HEK293T (cell line): Measurements from ENCODE around the gene DRD2.

ENCODE experiments used
- CTCF ChIA-PET: fragments of 350-600 bp; formaldehyde crosslinking; extraction: SDS; loops from one replicate; lab custom pipeline; 2021; ENCODE audit warnings: antibody characterized with exemption, inconsistent platforms; lab: Yijun Ruan, JAX
- POLR2A ChIA-PET: fragments of 350-600 bp; formaldehyde crosslinking; extraction: SDS; loops from one replicate; lab custom pipeline; 2020; ENCODE audit warnings: antibody characterized with exemption, inconsistent platforms; lab: Yijun Ruan, JAX
- DNase-seq: peaks from one replicate; pipeline ENCODE4 v3.0.0; 2012; ENCODE audit warnings: mixed read lengths; ENCODE audit errors: extremely low spot score
- ARNT ChIP-seq: fragments of 450-650 bp; IDR thresholded peaks from 2 replicates; pipeline ENCODE4 v1.6.1; 2017; ENCODE audit warnings: mild to moderate bottlenecking
- BHLHE40 ChIP-seq: fragments of 450-650 bp; IDR thresholded peaks from 2 replicates; pipeline ENCODE4 v1.6.1; 2016; ENCODE audit warnings: mild to moderate bottlenecking, moderate library complexity, borderline replicate concordance
- CTBP1 ChIP-seq: fragments of 450-650 bp; IDR thresholded peaks from 2 replicates; pipeline ENCODE4 v1.6.1; 2016; ENCODE audit warnings: borderline replicate concordance
- ELF4 ChIP-seq: fragments of 450-650 bp; IDR thresholded peaks from 2 replicates; pipeline ENCODE4 v1.6.1; 2017; ENCODE audit warnings: antibody characterized with exemption
- FOXA1 ChIP-seq: fragments of 450-650 bp; IDR thresholded peaks from 2 replicates; pipeline ENCODE4 v1.6.1; 2016; ENCODE audit warnings: mild to moderate bottlenecking
- FOXK2 ChIP-seq: fragments of 450-650 bp; IDR thresholded peaks from 2 replicates; pipeline ENCODE4 v1.6.1; 2016; ENCODE audit warnings: mild to moderate bottlenecking
- FOXM1 ChIP-seq: fragments of 450-650 bp; IDR thresholded peaks from 2 replicates; pipeline ENCODE4 v1.6.1; 2017; ENCODE audit warnings: mild to moderate bottlenecking, borderline replicate concordance
- HDGF ChIP-seq: fragments of 450-650 bp; IDR thresholded peaks from 2 replicates; pipeline ENCODE4 v1.6.1; 2017; ENCODE audit warnings: antibody characterized with exemption, borderline replicate concordance
- L3MBTL2 ChIP-seq: fragments of 450-650 bp; conservative IDR thresholded peaks from 2 replicates; pipeline ENCODE4 v1.6.1; 2016; ENCODE audit warnings: mild to moderate bottlenecking
- LEF1 ChIP-seq: fragments of 450-650 bp; IDR thresholded peaks from 2 replicates; pipeline ENCODE4 v1.6.1; 2017; ENCODE audit warnings: mild to moderate bottlenecking, borderline replicate concordance
- NFRKB ChIP-seq: fragments of 450-650 bp; IDR thresholded peaks from 2 replicates; pipeline ENCODE4 v1.6.1; 2016; ENCODE audit warnings: mild to moderate bottlenecking, moderate library complexity
- PKNOX1 ChIP-seq: fragments of 450-650 bp; IDR thresholded peaks from 2 replicates; pipeline ENCODE4 v1.6.1; 2016
- SP1 ChIP-seq: fragments of 450-650 bp; IDR thresholded peaks from 2 replicates; pipeline ENCODE4 v1.6.1; 2017
- SUZ12 ChIP-seq: fragments of 450-650 bp; IDR thresholded peaks from 2 replicates; pipeline ENCODE4 v1.6.1; 2016; ENCODE audit warnings: mild to moderate bottlenecking
- TARDBP ChIP-seq: fragments of 450-650 bp; IDR thresholded peaks from 2 replicates; pipeline ENCODE4 v1.6.1; 2016
- ZNF384 ChIP-seq: fragments of 450-650 bp; IDR thresholded peaks from 2 replicates; pipeline ENCODE4 v1.6.1; 2016

Gene DRD2

GRCh38 chr11:113382121-113382520 lies 93.1 kb downstream of the DRD2 start:
- ChIA-PET CTCF (interaction anchor here (0.6 kb wide), 1 partner anchor 432 kb away, joined by 4 read pairs; no protein-coding TSS in a partner anchor), POLR2A (no interaction called here)
- TF ChIP-seq L3MBTL2 (no peak), NFRKB (no peak), TARDBP (no peak), LEF1 (no peak), BHLHE40 (no peak), SP1 (no peak), FOXA1 (no peak), SUZ12 (no peak), ELF4 (no peak), FOXK2 (no peak), CTBP1 (no peak), FOXM1 (no peak), PKNOX1 (no peak), ARNT (no peak), ZNF384 (no peak), HDGF (no peak)
- DNase-seq = no peak

GRCh38 chr11:113378692-113379091 lies 96.5 kb downstream of the DRD2 start:
- no peak for DNase-seq
- POLR2A ChIA-PET = no interaction called here

GRCh38 chr11:113377681-113378412 lies 97.4 kb downstream of the DRD2 start:
- POLR2A ChIA-PET = no interaction called here

More at GRCh38 chr11:113378692-113379091, 96.5 kb downstream of the DRD2 start:
- CTCF ChIA-PET = no interaction called here
- no peak for TF ChIP-seq BHLHE40
- no peak for TF ChIP-seq SUZ12
- no peak for TF ChIP-seq SP1
- TF ChIP-seq TARDBP = no peak

GRCh38 chr11:113376156-113376555 lies 99.0 kb downstream of the DRD2 start:
- no peak for DNase-seq
- ChIA-PET CTCF (interaction anchor here (0.6 kb wide), 1 partner anchor 165 kb away, joined by 3 read pairs; no protein-coding TSS in a partner anchor), POLR2A (no interaction called here)
- no peak for TF ChIP-seq SUZ12
- no peak for TF ChIP-seq NFRKB

More at GRCh38 chr11:113377681-113378412, 97.4 kb downstream of the DRD2 start:
- DNase-seq = no peak
- TF ChIP-seq FOXK2 (no peak), CTBP1 (no peak), FOXM1 (no peak), BHLHE40 (no peak), ZNF384 (no peak), ARNT (no peak)
- CTCF ChIA-PET = no interaction called here

GRCh38 chr11:113375402-113375801 lies 99.8 kb downstream of the DRD2 start:
- CTCF ChIA-PET = no interaction called here

GRCh38 chr11:113373981-113374560 lies 101.1 kb downstream of the DRD2 start:
- CTCF ChIA-PET = interaction anchor here (0.8 kb wide), 1 partner anchor 57 kb away, joined by 3 read pairs; no protein-coding TSS in a partner anchor
- no peak for DNase-seq
- POLR2A ChIA-PET = no interaction called here
- TF ChIP-seq FOXM1 (no peak), ELF4 (no peak), FOXA1 (no peak), SP1 (no peak), LEF1 (no peak), PKNOX1 (no peak), BHLHE40 (no peak), ARNT (no peak), ZNF384 (no peak), FOXK2 (no peak), TARDBP (no peak), NFRKB (no peak), CTBP1 (no peak), L3MBTL2 (no peak)

More at GRCh38 chr11:113375402-113375801, 99.8 kb downstream of the DRD2 start:
- POLR2A ChIA-PET = no interaction called here
- DNase-seq = no peak
- no peak for TF ChIP-seq LEF1
- no peak for TF ChIP-seq ZNF384
- no peak for TF ChIP-seq FOXK2

- TF ChIP-seq SUZ12 (no peak), SP1 (no peak), BHLHE40 (no peak), FOXK2 (no peak), PKNOX1 (no peak), LEF1 (no peak), FOXM1 (no peak), ZNF384 (no peak)
- no peak for DNase-seq
- ChIA-PET POLR2A (no interaction called here), CTCF (interaction anchor here (0.8 kb wide), 1 partner anchor 57 kb away, joined by 3 read pairs; no protein-coding TSS in a partner anchor)
Observed at GRCh38 chr11:113373306-113373705, 101.9 kb downstream of the DRD2 start.
